Neural cell (in vitro differentiated cells): ENCODE data around the gene CACNA1F. TPM values are rescaled to one million over a fixed set of nuclear protein-coding genes. Genes with fewer than 3 reads are reported as not detected.

Experiments used
- H2AFZ ChIP-seq: fragments of 200-600, 300-800 bp; sonication (generic), shearing (Covaris generic); 2 replicates; pipeline ENCODE4 v1.6.0; 2014; ENCODE audit warnings: low read depth, mild to moderate bottlenecking, antibody characterized with exemption, low read length, moderate library complexity
- H3F3A ChIP-seq: fragments of 200-600 bp; shearing (Covaris generic); 2 replicates; pipeline ENCODE4 v1.6.1; 2016; ENCODE audit warnings: mild to moderate bottlenecking, moderate library complexity, mixed read lengths, antibody characterized with exemption, low read length; ENCODE audit not compliant: insufficient read depth, poor library complexity, severe bottlenecking
- H3K27ac ChIP-seq: fragments of 200-600, 300-800 bp; sonication (generic), shearing (Covaris generic); 2 replicates; pipeline ENCODE4 v1.5.1; 2014; ENCODE audit warnings: mild to moderate bottlenecking, low read length, moderate library complexity
- H3K27me3 ChIP-seq: fragments of 300-800, 200-600 bp; sonication (generic), shearing (Covaris generic); 2 replicates; pipeline ENCODE4 v1.6.0; 2014; ENCODE audit warnings: mild to moderate bottlenecking, low read depth, low read length, moderate library complexity; ENCODE audit not compliant: insufficient read depth
- H3K36me3 ChIP-seq: fragments of 300-800, 200-600 bp; sonication (generic), shearing (Covaris generic); 2 replicates; pipeline ENCODE4 v1.5.1; 2014; ENCODE audit warnings: mild to moderate bottlenecking, antibody characterized with exemption, low read length, moderate library complexity; ENCODE audit not compliant: insufficient read depth
- H3K4me2 ChIP-seq: fragments of 300-800, 200-600 bp; sonication (generic), shearing (Covaris generic); 2 replicates; pipeline ENCODE4 v1.6.0; 2014; ENCODE audit warnings: mild to moderate bottlenecking, low read length
- H3K4me3 ChIP-seq: fragments of 300-800, 200-600 bp; sonication (generic), shearing (Covaris generic); 2 replicates; pipeline ENCODE4 v1.5.1; 2014; ENCODE audit warnings: mild to moderate bottlenecking, low read length, moderate library complexity
- H3K79me2 ChIP-seq: fragments of 200-600 bp; shearing (Covaris generic); replicated peaks from 2 replicates; pipeline ENCODE4 v1.6.0; 2014; ENCODE audit warnings: mild to moderate bottlenecking, low read length, moderate library complexity; ENCODE audit not compliant: insufficient read depth
- H3K9ac ChIP-seq: fragments of 300-800, 200-600 bp; sonication (generic), shearing (Covaris generic); 2 replicates; pipeline ENCODE4 v1.6.1; 2016; ENCODE audit warnings: mild to moderate bottlenecking, low read length, mixed read lengths
- H3K9me2 ChIP-seq: fragments of 200-600 bp; shearing (Covaris generic); 2 replicates; pipeline ENCODE4 v1.6.1; 2016; ENCODE audit warnings: mild to moderate bottlenecking, low read length, mixed read lengths; ENCODE audit not compliant: insufficient read depth
- H3K9me3 ChIP-seq: fragments of 200-600, 300-800 bp; sonication (generic), shearing (Covaris generic); 2 replicates; pipeline ENCODE4 v1.6.1; 2016; ENCODE audit warnings: mild to moderate bottlenecking, mixed run types, low read length, moderate library complexity, mixed read lengths
- H4K20me1 ChIP-seq: fragments of 200-600 bp; shearing (Covaris generic); 2 replicates; pipeline ENCODE4 v1.6.1; 2016; ENCODE audit warnings: mild to moderate bottlenecking, mixed run types; ENCODE audit not compliant: insufficient read depth
- CTCF ChIP-seq: fragments of 450-650 bp; IDR thresholded peaks from 2 replicates; pipeline ENCODE4 v1.5.1; 2014; ENCODE audit warnings: antibody characterized with exemption, mild to moderate bottlenecking, moderate library complexity; ENCODE audit not compliant: poor library complexity, severe bottlenecking
- EP300 ChIP-seq: fragments of 450-650 bp; conservative IDR thresholded peaks from 2 replicates; pipeline ENCODE4 v1.6.1; 2014; ENCODE audit warnings: antibody characterized with exemption, mild to moderate bottlenecking, moderate library complexity; ENCODE audit not compliant: poor library complexity, severe bottlenecking
- EZH2 ChIP-seq: fragments of 200-600, 300-800 bp; shearing (Covaris generic), sonication (generic); IDR thresholded peaks from 2 replicates; pipeline ENCODE4 v1.6.1; 2014; ENCODE audit warnings: antibody characterized with exemption, low read length, borderline replicate concordance, mild to moderate bottlenecking; ENCODE audit not compliant: insufficient read depth, poor library complexity, severe bottlenecking
- MXI1 ChIP-seq: fragments of 450-650 bp; conservative IDR thresholded peaks from 2 replicates; pipeline ENCODE4 v1.6.1; 2014; ENCODE audit warnings: antibody characterized with exemption, mild to moderate bottlenecking; ENCODE audit not compliant: poor library complexity, severe bottlenecking
- POLR2AphosphoS5 ChIP-seq: IDR thresholded peaks from 2 replicates; pipeline ENCODE4 v1.6.1; 2012
- RAD21 ChIP-seq: fragments of 450-650 bp; conservative IDR thresholded peaks from 2 replicates; pipeline ENCODE4 v1.6.1; 2014; ENCODE audit warnings: antibody characterized with exemption, mild to moderate bottlenecking, moderate library complexity
- REST ChIP-seq: IDR thresholded peaks from 2 replicates; pipeline ENCODE4 v1.6.1; 2012; ENCODE audit warnings: borderline replicate concordance
- SMC3 ChIP-seq: fragments of 450-650 bp; conservative IDR thresholded peaks from 2 replicates; pipeline ENCODE4 v1.6.1; 2014; ENCODE audit warnings: antibody characterized with exemption, mild to moderate bottlenecking, moderate library complexity; ENCODE audit not compliant: poor library complexity
- TAF1 ChIP-seq: IDR thresholded peaks from 2 replicates; pipeline ENCODE4 v1.6.1; 2012; ENCODE audit warnings: low read depth
- polyA plus RNA-seq: library from polyadenylated mRNA; depleted of rRNA; stranded (reverse); fragments of >200 nt; gene quantifications from 2 replicates; pipeline ENCODE4 v1.2.3, GENCODE V29; 2014

CACNA1F gene
- polyA plus RNA-seq, 1 donor from 2014 or later, result not detected

GRCh38 chrX:49247346-49247745 is 14.2 kb upstream of the CACNA1F start:
- TF ChIP-seq EZH2 (no peak), POLR2AphosphoS5 (no peak), MXI1 (no peak), REST (no peak), CTCF (no peak), SMC3 (no peak), EP300 (no peak), TAF1 (no peak), RAD21 (no peak)
- H3K79me2 ChIP-seq, result no peaks in the 10 kb centered on the region

GRCh38 chrX:49246541-49246940 is 13.4 kb upstream of the CACNA1F start:
- Histone ChIP-seq H3K4me2 (no peak overlapping the region), H3K79me2 (no peaks in the 10 kb centered on the region), H3F3A (no peaks in the 10 kb centered on the region), H3K27ac (no peak overlapping the region), H3K36me3 (no peaks in the 10 kb centered on the region), H3K4me3 (no peak overlapping the region), H4K20me1 (no peaks in the 10 kb centered on the region), H2AFZ (no peak overlapping the region), H3K9me3 (no peaks in the 10 kb centered on the region), H3K9ac (no peak overlapping the region), H3K27me3 (no peaks in the 10 kb centered on the region), H3K9me2 (no peaks in the 10 kb centered on the region)
- TF ChIP-seq CTCF (no peak), POLR2AphosphoS5 (no peak), EP300 (no peak), SMC3 (no peak), TAF1 (no peak), EZH2 (no peak), MXI1 (no peak), REST (no peak), RAD21 (no peak)

More at GRCh38 chrX:49247346-49247745, 14.2 kb upstream of the CACNA1F start:
- Histone ChIP-seq H3K4me2 (no peak overlapping the region), H3K27ac (no peak overlapping the region), H3K9ac (no peak overlapping the region), H3K36me3 (no peaks in the 10 kb centered on the region), H4K20me1 (no peaks in the 10 kb centered on the region), H3K9me3 (no peaks in the 10 kb centered on the region), H3F3A (no peaks in the 10 kb centered on the region), H3K9me2 (no peaks in the 10 kb centered on the region), H3K27me3 (no peaks in the 10 kb centered on the region), H3K4me3 (no peak overlapping the region), H2AFZ (no peak overlapping the region)
